Left ventricle myocardium inferior (tissue), 1 donor: ENCODE measurements around the gene UPP2. TPM values are rescaled to one million over a fixed set of nuclear protein-coding genes. Genes with fewer than 3 reads are reported as not detected.

Experiments
- DNase-seq: peaks from one replicate; pipeline ENCODE4 v3.0.0-alpha.2; 2020
- H3K27ac ChIP-seq: fragments of 200-600 bp; replicated peaks from 2 replicates; pipeline ENCODE4 v1.8.0; 2021
- H3K27me3 ChIP-seq: fragments of 200-600 bp; 2 replicates; pipeline ENCODE4 v1.8.0; 2021; ENCODE audit warnings: low read depth
- H3K36me3 ChIP-seq: fragments of 200-600 bp; 2 replicates; pipeline ENCODE4 v1.8.0; 2021
- H3K4me1 ChIP-seq: fragments of 200-600 bp; 2 replicates; pipeline ENCODE4 v1.8.0; 2021
- H3K4me3 ChIP-seq: fragments of 200-600 bp; 2 replicates; pipeline ENCODE4 v1.8.0; 2021; ENCODE audit warnings: mild to moderate bottlenecking, moderate library complexity
- H3K9me3 ChIP-seq: fragments of 200-600 bp; replicated peaks from 2 replicates; pipeline ENCODE4 v1.8.0; 2021
- CTCF ChIP-seq: fragments of 200-600 bp; IDR thresholded peaks from 2 replicates; pipeline ENCODE4 v1.8.0; 2021; ENCODE audit warnings: antibody characterized with exemption, mild to moderate bottlenecking, borderline replicate concordance
- intact Hi-C: fragments of 100-400 bp; cut with micrococcal nuclease; formaldehyde crosslinking; loops from one replicate; pipeline ENCODE4 v1.11.0; 2022
- total RNA-seq: library from RNA; stranded (reverse); fragmentation: NEBNext Ultra II Directional; extraction: Animal tissue kit (Norgen Biotek cat#: 25700); gene quantifications from one replicate; pipeline ENCODE4 v1.2.1, GENCODE V29; 2021
- donor health status: DM: no; HTN: yes; CAD: no; lungs with severe emphysema.

The UPP2 gene
- total RNA-seq, 1 donor from 2014 or later: not detected

DNA sequence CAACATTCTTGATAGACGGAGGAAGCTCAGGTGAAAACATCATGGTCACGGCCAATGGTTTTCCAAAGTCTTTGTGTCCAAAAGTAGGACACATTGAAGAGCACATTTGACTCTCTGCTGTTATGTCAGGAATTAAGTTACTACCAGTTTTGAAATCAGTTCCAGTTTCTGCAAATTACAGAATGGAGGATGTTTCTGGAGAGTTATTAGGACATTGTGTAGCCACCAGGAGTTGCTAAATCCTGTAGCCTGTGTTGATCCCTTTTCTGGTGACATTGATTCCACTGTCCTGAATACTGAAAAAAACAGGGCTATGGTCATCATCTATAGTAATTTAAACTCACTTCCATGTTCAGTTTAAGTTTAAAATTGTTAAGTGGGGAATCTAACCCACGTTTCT, 15.3 kb downstream of the UPP2 start:
- H3K27me3 ChIP-seq: no peaks in the 10 kb centered on the region
- no peak overlapping the region for H3K4me3 ChIP-seq
- intact Hi-C loops: no loop called here
- H3K36me3 ChIP-seq: no peaks in the 10 kb centered on the region
- no peak for DNase-seq
- H3K9me3 ChIP-seq: no peaks in the 10 kb centered on the region
- TF ChIP-seq CTCF: no peak
- no peaks in the 10 kb centered on the region for H3K4me1 ChIP-seq
- no peak overlapping the region for H3K27ac ChIP-seq

- H3K27me3 ChIP-seq: no peaks in the 10 kb centered on the region
- H3K4me3 ChIP-seq: no peak overlapping the region
- intact Hi-C loops: no loop called here
- H3K27ac ChIP-seq: no peak overlapping the region
- H3K36me3 ChIP-seq: no peaks in the 10 kb centered on the region
- TF ChIP-seq CTCF: no peak
- DNase-seq: no peak
- no peaks in the 10 kb centered on the region for H3K9me3 ChIP-seq
- no peaks in the 10 kb centered on the region for H3K4me1 ChIP-seq
Measured at GRCh38 chr2:158120102-158120501, 18.4 kb downstream of the UPP2 start.

- no peak for TF ChIP-seq CTCF
Measured at GRCh38 chr2:158120664-158121641, 19.3 kb downstream of the UPP2 start.

GRCh38 chr2:158124896-158125295, 23.2 kb downstream of the UPP2 start:
- H3K4me1 ChIP-seq: no peaks in the 10 kb centered on the region
- no peak for DNase-seq
- no peak overlapping the region for H3K4me3 ChIP-seq
- H3K27ac ChIP-seq: no peak overlapping the region
- TF ChIP-seq CTCF: no peak
- H3K27me3 ChIP-seq: no peaks in the 10 kb centered on the region
- H3K36me3 ChIP-seq: no peaks in the 10 kb centered on the region
- no peaks in the 10 kb centered on the region for H3K9me3 ChIP-seq
- intact Hi-C loops: no loop called here

More at GRCh38 chr2:158120664-158121641, 19.3 kb downstream of the UPP2 start:
- no peak for DNase-seq
- Histone ChIP-seq H3K4me1 (no peaks in the 10 kb centered on the region), H3K27me3 (no peaks in the 10 kb centered on the region), H3K4me3 (no peak overlapping the region), H3K27ac (no peak overlapping the region), H3K36me3 (no peaks in the 10 kb centered on the region), H3K9me3 (no peaks in the 10 kb centered on the region)
- intact Hi-C loops: no loop called here

GRCh38 chr2:158125756-158126498, 24.3 kb downstream of the UPP2 start:
- TF ChIP-seq CTCF: no peak
- intact Hi-C loops: no loop called here
- no peaks in the 10 kb centered on the region for H3K9me3 ChIP-seq
- no peaks in the 10 kb centered on the region for H3K27me3 ChIP-seq
- no peak for DNase-seq
- no peak overlapping the region for H3K4me3 ChIP-seq
- H3K36me3 ChIP-seq: no peaks in the 10 kb centered on the region
- H3K27ac ChIP-seq: no peak overlapping the region
- H3K4me1 ChIP-seq: no peaks in the 10 kb centered on the region
